ENCODE measurements around the gene ATF6. TPM values are rescaled to one million over a fixed set of nuclear protein-coding genes. Genes with fewer than 3 reads are reported as not detected.
A peak's percentile ranks its signal among the peaks of the same experiment; 100 is the strongest.

The ATF6 gene
- total and polyA plus RNA-seq, 2 of the 4 experiments (the other 2 are of a cell fraction): 12.2 to 17.6 TPM

- BruUV-seq (replicated peaks): no TSS peak
- dilution Hi-C loops (cut with HindIII; ENCODE audit: low sequenced_read_pairs, unreplicated experiment): no loop called here
Observed at GRCh38 chr1:162003061-162003829, 237.1 kb downstream of the ATF6 start.

More at GRCh38 chr1:162003061-162003829, 237.1 kb downstream of the ATF6 start:
- no peak overlapping the region for H3K4me3 ChIP-seq (ENCODE audit: insufficient read depth, low read depth, low read length)
- no peaks in the 10 kb centered on the region for H4K20me1 ChIP-seq (ENCODE audit: insufficient read depth, low read length)
- TF ChIP-seq MAFK (IDR thresholded peaks at IDR 0.05; ENCODE audit: low read depth, low read length): no peak
- peak; percentile 46 for TF ChIP-seq CEBPB (IDR thresholded peaks at IDR 0.05; ENCODE audit: low read depth, low read length)
- H3K27ac ChIP-seq (ENCODE audit: insufficient read depth, low read length): no peak overlapping the region
- ChIA-PET POLR2A (ENCODE audit: unreplicated experiment) (no interaction called here), CTCF (interaction anchor here (1.1 kb wide), 2 partner anchors 48 to 139 kb away, joined by 4 to 7 read pairs; no protein-coding TSS in a partner anchor)
- no peak overlapping the region; the same call in 1 of the 2 replicates for H3K4me2 ChIP-seq (ENCODE audit: low read depth, low read length)
- H3K9me1 ChIP-seq (ENCODE audit: insufficient read depth, low read length): no peaks in the 10 kb centered on the region
- DNase-seq (peak; percentile 86), ATAC-seq (ENCODE audit: low read depth) (peak; percentile 42)
- H2BK20ac ChIP-seq (ENCODE audit: low read depth, low read length): no peak overlapping the region
- H4K8ac ChIP-seq (ENCODE audit: low read depth in 2 of 2, low read length in 2 of 2): no peak overlapping the region
- no peak overlapping the region for H3K4ac ChIP-seq (ENCODE audit: low read depth, low read length)
- no peaks in the 10 kb centered on the region for H3K79me1 ChIP-seq (ENCODE audit: low read depth in 1 of 2, low read length in 2 of 2)
- H3K56ac ChIP-seq (ENCODE audit: extremely low read depth, insufficient read depth, low read length): no peak overlapping the region
- H2AK5ac ChIP-seq (ENCODE audit: low read depth, low read length): no peak overlapping the region
- no peaks in the 10 kb centered on the region for H3K36me3 ChIP-seq (ENCODE audit: control insufficient read depth, insufficient read depth, low read length)
- intact Hi-C loops (cut with micrococcal nuclease) (no loop called here), in situ Hi-C loops (cut with MboI; ENCODE audit: low sequenced_read_pairs) (no loop called here)
- H2BK120ac ChIP-seq (ENCODE audit: low read depth, low read length): no peak overlapping the region
- H3K27me3 ChIP-seq (ENCODE audit: control insufficient read depth, insufficient read depth, low read length): peaks cover 8% of the 10 kb centered on the region
- H3K9ac ChIP-seq (ENCODE audit: low read depth, low read length): no peak overlapping the region
- H2AFZ ChIP-seq (replicated peaks; ENCODE audit: low read length, poor library complexity): peak overlapping the region; percentile 74
- H3K18ac ChIP-seq (ENCODE audit: low read depth, low read length): no peak overlapping the region
- H3K4me1 ChIP-seq (ENCODE audit: control insufficient read depth, insufficient read depth, low read length): peaks cover 7% of the 10 kb centered on the region
- H3K23ac ChIP-seq (ENCODE audit: low read depth, low read length): no peak overlapping the region
- no peak overlapping the region for H3K14ac ChIP-seq (replicated peaks; ENCODE audit: low read depth, low read length)
- no peak overlapping the region for H2BK15ac ChIP-seq (ENCODE audit: low read depth, low read length)
- no peaks in the 10 kb centered on the region for H3K9me3 ChIP-seq (ENCODE audit: control insufficient read depth, insufficient read depth, low read length)
- no peak overlapping the region for H2BK5ac ChIP-seq (ENCODE audit: low read depth, low read length, poor library complexity, severe bottlenecking)
- no peak overlapping the region for H4K91ac ChIP-seq (ENCODE audit: insufficient read depth, low read depth, low read length)
- H2AK9ac ChIP-seq (replicated peaks; ENCODE audit: low read depth, low read length, poor library complexity): peak overlapping the region; percentile 33
- no peak overlapping the region for H4K5ac ChIP-seq (ENCODE audit: low read depth, low read length)
- 60% methylated on average over 2 of the region's 15 CpGs; no CpG with 5 or more reads in 1 of the 2 experiments for WGBS, 2 experiments (ENCODE audit: extremely low coverage in 2 of 2, insufficient read length in 1 of 2)
